DOHH2 (cell line): ENCODE measurements around the gene TRMT44.
"Not testable (repeated sequence)": the region's sequence is repeated elsewhere in the genome, so short reads cannot be mapped to it uniquely, and the experiment has no call there.

Source experiments
- H3F3A ChIP-seq: fragments of 200-600 bp; sonication (generic), shearing (Covaris generic); 2 replicates; pipeline ENCODE4 v1.6.0; 2016; ENCODE audit warnings: antibody characterized with exemption, mild to moderate bottlenecking; ENCODE audit not compliant: control insufficient read depth, insufficient read depth
- H3K27ac ChIP-seq: fragments of 200-600 bp; sonication (generic); 2 replicates; pipeline ENCODE4 v1.5.1; 2014; ENCODE audit warnings: low read depth, mild to moderate bottlenecking, low read length, moderate library complexity
- H3K27me3 ChIP-seq: fragments of 200-600 bp; sonication (generic); 2 replicates; pipeline ENCODE4 v1.6.1; 2014; ENCODE audit warnings: mild to moderate bottlenecking, low read length, mixed read lengths; ENCODE audit not compliant: control insufficient read depth
- H3K36me3 ChIP-seq: fragments of 200-600 bp; sonication (generic); 2 replicates; pipeline ENCODE4 v1.6.1; 2014; ENCODE audit warnings: mild to moderate bottlenecking, low read length, moderate library complexity, mixed read lengths; ENCODE audit not compliant: control insufficient read depth
- H3K4me1 ChIP-seq: fragments of 200-600 bp; sonication (generic); 2 replicates; pipeline ENCODE4 v1.6.1; 2014; ENCODE audit warnings: mild to moderate bottlenecking, low read length, mixed read lengths; ENCODE audit not compliant: control insufficient read depth
- H3K4me2 ChIP-seq: fragments of 200-600 bp; sonication (generic); 2 replicates; pipeline ENCODE4 v1.6.0; 2014; ENCODE audit warnings: mild to moderate bottlenecking, low read length, moderate library complexity
- H3K4me3 ChIP-seq: fragments of 200-600 bp; sonication (generic); 2 replicates; pipeline ENCODE4 v1.5.1; 2014; ENCODE audit warnings: mild to moderate bottlenecking, low read length, mixed read lengths
- H3K79me2 ChIP-seq: fragments of 200-600 bp; sonication (generic); 2 replicates; pipeline ENCODE4 v1.6.1; 2014; ENCODE audit warnings: mild to moderate bottlenecking, low read length, mixed read lengths; ENCODE audit not compliant: control insufficient read depth
- H3K9me2 ChIP-seq: fragments of 200-600 bp; sonication (generic); replicated peaks from 2 replicates; pipeline ENCODE4 v1.6.1; 2014; ENCODE audit warnings: mild to moderate bottlenecking, low read length, mixed read lengths; ENCODE audit not compliant: control insufficient read depth
- H3K9me3 ChIP-seq: fragments of 200-600 bp; sonication (generic); 2 replicates; pipeline ENCODE4 v1.6.1; 2014; ENCODE audit warnings: antibody characterized with exemption, low read length, mixed read lengths; ENCODE audit not compliant: control insufficient read depth, insufficient read depth
- H4K20me1 ChIP-seq: fragments of 200-600 bp; sonication (generic); 2 replicates; pipeline ENCODE4 v1.6.0; 2014; ENCODE audit warnings: low read depth, mild to moderate bottlenecking, antibody characterized with exemption, low read length, moderate library complexity; ENCODE audit not compliant: control insufficient read depth, insufficient read depth
- EZH2phosphoT487 ChIP-seq: fragments of 200-600 bp; sonication (generic); IDR thresholded peaks from 2 replicates; pipeline ENCODE4 v1.6.1; 2017; ENCODE audit warnings: borderline replicate concordance, mild to moderate bottlenecking, antibody characterized with exemption, low read length, moderate library complexity, mixed read lengths
- TF ChIP-seq, protein P1 (sequence below): fragments of 200-600 bp; sonication (generic); IDR thresholded peaks from one replicate; pipeline ENCODE4 v1.5.1; 2014; ENCODE audit warnings: antibody characterized with exemption, mild to moderate bottlenecking, low read depth, low read length; ENCODE audit not compliant: poor library complexity, severe bottlenecking

Gene TRMT44

GRCh38 chr4:8405516-8405875, 35.1 kb upstream of the TRMT44 start:
- Histone ChIP-seq H3K9me2 (no peaks in the 10 kb centered on the region), H3K36me3 (peaks cover 3% of the 10 kb centered on the region; the same call in 1 of the 2 replicates), H3K4me1 (peaks cover 30% of the 10 kb centered on the region), H3K9me3 (no peaks in the 10 kb centered on the region), H4K20me1 (no peaks in the 10 kb centered on the region), H3K4me3 (no peak overlapping the region), H3K27me3 (no peaks in the 10 kb centered on the region), H3K4me2 (no peak overlapping the region), H3F3A (peaks cover 3% of the 10 kb centered on the region; the same call in 1 of the 2 replicates), H3K27ac (no peak overlapping the region), H3K79me2 (no peaks in the 10 kb centered on the region)
- TF ChIP-seq, protein P1, sequence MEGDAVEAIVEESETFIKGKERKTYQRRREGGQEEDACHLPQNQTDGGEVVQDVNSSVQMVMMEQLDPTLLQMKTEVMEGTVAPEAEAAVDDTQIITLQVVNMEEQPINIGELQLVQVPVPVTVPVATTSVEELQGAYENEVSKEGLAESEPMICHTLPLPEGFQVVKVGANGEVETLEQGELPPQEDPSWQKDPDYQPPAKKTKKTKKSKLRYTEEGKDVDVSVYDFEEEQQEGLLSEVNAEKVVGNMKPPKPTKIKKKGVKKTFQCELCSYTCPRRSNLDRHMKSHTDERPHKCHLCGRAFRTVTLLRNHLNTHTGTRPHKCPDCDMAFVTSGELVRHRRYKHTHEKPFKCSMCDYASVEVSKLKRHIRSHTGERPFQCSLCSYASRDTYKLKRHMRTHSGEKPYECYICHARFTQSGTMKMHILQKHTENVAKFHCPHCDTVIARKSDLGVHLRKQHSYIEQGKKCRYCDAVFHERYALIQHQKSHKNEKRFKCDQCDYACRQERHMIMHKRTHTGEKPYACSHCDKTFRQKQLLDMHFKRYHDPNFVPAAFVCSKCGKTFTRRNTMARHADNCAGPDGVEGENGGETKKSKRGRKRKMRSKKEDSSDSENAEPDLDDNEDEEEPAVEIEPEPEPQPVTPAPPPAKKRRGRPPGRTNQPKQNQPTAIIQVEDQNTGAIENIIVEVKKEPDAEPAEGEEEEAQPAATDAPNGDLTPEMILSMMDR: no peak

GRCh38 chr4:8406887-8407286, 33.7 kb upstream of the TRMT44 start:
- H3F3A ChIP-seq, H3K36me3 ChIP-seq, H3K27me3 ChIP-seq, H3K4me3 ChIP-seq, H4K20me1 ChIP-seq, H3K27ac ChIP-seq, H3K9me3 ChIP-seq, H3K79me2 ChIP-seq, H3K4me2 ChIP-seq, H3K9me2 ChIP-seq: not testable (repeated sequence)
- TF ChIP-seq, protein P1: peak; percentile 26
- peaks cover 19% of the 10 kb centered on the region for H3K4me1 ChIP-seq

DNA sequence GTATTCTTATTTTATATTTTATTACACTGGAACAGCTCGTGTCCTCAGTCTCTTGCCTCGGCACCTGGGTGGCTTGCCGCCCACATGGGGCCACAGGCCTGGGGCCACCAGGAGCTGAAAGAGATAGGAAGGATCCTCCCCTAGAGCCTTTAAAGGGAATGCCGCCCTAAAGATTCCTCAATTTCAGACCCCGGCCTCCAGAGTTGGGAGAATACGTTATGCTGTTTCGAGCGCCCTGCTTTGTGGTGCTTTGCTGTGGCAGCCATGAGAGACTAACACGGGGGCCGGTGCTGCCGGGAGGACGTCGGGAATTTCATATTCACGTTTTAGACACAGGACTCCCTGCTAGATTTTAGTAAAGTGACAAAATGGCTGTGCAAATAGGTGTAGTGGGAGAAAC, 33.3 kb upstream of the TRMT44 start:
- no peak for TF ChIP-seq EZH2phosphoT487
- TF ChIP-seq, protein P1: no peak
- Histone ChIP-seq H4K20me1 (no peaks in the 10 kb centered on the region), H3F3A (no peaks in the 10 kb centered on the region), H3K9me3 (no peaks in the 10 kb centered on the region), H3K9me2 (no peaks in the 10 kb centered on the region), H3K79me2 (no peaks in the 10 kb centered on the region), H3K27me3 (no peaks in the 10 kb centered on the region), H3K4me3 (no peak overlapping the region), H3K27ac (no peak overlapping the region), H3K4me2 (no peak overlapping the region), H3K4me1 (peaks cover 16% of the 10 kb centered on the region), H3K36me3 (peaks cover 3% of the 10 kb centered on the region; the same call in 1 of the 2 replicates)

GRCh38 chr4:8407756-8408155, 32.8 kb upstream of the TRMT44 start:
- Histone ChIP-seq H3K79me2 (no peaks in the 10 kb centered on the region), H3F3A (no peaks in the 10 kb centered on the region), H3K4me1 (peaks cover 11% of the 10 kb centered on the region), H4K20me1 (no peaks in the 10 kb centered on the region), H3K9me3 (no peaks in the 10 kb centered on the region), H3K9me2 (no peaks in the 10 kb centered on the region), H3K4me2 (no peak overlapping the region), H3K36me3 (peaks cover 3% of the 10 kb centered on the region; the same call in 1 of the 2 replicates), H3K27ac (no peak overlapping the region), H3K27me3 (no peaks in the 10 kb centered on the region), H3K4me3 (no peak overlapping the region)
- TF ChIP-seq EZH2phosphoT487: no peak
- TF ChIP-seq, protein P1: no peak
